HG02678 (cell line): Measurements from ENCODE around the gene ATP2A2.
A peak's percentile ranks its signal among the peaks of the same experiment; 100 is the strongest.

ENCODE experiments used
- ATAC-seq: cut with Tn5 transposase; IDR thresholded peaks from one replicate; pipeline ENCODE4 v1.9.1; 2021; ENCODE audit warnings: mild to moderate bottlenecking, moderate library complexity; ENCODE audit not compliant: unreplicated experiment

ATP2A2 gene

GRCh38 chr12:110289044-110289710 is 8.1 kb downstream of the ATP2A2 start:
- no peak for ATAC-seq

GRCh38 chr12:110289711-110290078 is 8.6 kb downstream of the ATP2A2 start:
- ATAC-seq, result no peak

- ATAC-seq, result no peak
Observed at GRCh38 chr12:110301065-110301806, 20.2 kb downstream of the ATP2A2 start.

GRCh38 chr12:110304061-110304551 is 23.1 kb downstream of the ATP2A2 start:
- ATAC-seq, result no peak

GRCh38 chr12:110307372-110307771 is 26.3 kb downstream of the ATP2A2 start:
- no peak for ATAC-seq

GRCh38 chr12:110310763-110311162 is 29.7 kb downstream of the ATP2A2 start:
- no peak for ATAC-seq

GRCh38 chr12:110311903-110312302 is 30.9 kb downstream of the ATP2A2 start:
- no peak for ATAC-seq

- ATAC-seq, result no peak
Observed at GRCh38 chr12:110312581-110313360, 31.7 kb downstream of the ATP2A2 start.

DNA sequence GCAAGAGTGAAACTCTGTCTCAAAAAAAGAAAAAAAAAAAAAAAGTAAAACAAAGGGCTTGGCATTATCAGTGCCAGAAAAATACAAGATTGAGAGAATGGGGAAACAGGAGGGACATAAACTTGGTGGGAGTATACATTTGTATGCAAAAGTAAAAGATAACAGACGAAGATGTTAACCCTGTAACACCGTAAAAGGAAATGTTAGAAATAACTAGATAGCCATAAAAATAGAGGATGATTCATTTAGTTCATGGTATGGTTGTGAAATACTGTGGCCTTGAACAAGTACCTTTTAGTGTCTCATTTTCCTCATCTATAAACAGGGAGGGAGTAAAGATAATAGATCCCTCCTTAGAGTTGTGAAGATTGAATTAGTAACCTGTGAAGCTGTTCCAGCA is 33.3 kb downstream of the ATP2A2 start:
- ATAC-seq, result peak; percentile 49

DNA sequence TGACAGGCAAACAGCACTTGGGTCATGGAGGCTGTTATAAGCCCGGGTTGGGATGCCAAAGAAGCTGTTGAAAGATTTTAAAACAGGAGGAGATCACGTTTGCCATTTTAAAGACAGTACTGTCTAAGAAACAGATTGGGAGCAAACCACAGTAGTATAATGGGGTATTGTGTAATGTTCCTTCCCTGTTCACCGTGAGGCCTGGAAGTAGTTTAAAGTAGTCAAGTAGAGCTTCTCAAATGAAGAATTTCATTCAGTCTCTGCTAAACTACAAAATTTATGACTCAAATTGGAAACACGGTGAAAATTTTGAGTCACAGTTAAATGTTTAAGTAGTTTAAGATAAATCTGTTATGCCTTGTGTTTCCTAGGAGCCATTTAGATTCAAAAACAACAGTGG is 35.8 kb downstream of the ATP2A2 start:
- no peak for ATAC-seq

DNA sequence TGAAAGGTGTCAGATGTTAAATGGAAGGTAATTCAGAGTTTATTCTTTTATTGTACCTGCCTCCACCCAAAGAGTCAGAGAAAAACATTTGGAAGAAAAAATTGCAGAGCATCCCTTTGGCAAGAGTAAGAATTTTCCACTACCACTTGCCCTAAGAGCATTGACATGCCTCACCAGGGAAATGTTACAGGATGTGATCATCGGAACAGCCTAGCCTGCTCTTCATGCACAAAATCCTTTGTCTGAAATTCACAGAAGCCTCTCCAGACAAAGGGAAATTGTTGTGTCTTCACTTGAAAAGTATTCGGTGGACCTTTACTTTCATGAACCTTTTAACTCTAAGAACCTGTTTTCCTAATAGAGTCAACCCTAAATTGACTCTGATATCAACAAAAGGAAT is 36.9 kb downstream of the ATP2A2 start:
- ATAC-seq, result no peak

GRCh38 chr12:110320550-110320949 is 39.5 kb downstream of the ATP2A2 start:
- no peak for ATAC-seq

DNA sequence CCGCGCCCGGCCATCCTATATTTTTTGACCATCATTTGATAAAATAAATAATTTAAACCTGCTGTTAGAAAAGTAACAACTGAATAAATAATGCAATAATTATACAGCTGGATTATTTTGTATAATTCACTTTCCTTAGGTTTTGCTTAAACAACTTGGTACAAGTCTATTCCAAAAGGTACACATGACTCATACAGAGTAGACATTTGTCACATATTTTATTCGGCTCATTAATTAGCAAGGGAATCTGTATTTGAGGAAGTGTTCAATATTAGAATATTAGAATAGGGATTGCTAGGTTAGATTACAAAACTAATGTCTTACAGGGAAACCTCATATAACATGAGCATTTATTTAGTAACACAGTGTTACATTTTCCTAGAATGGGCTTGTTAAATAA is 48.7 kb downstream of the ATP2A2 start:
- ATAC-seq, result no peak

GRCh38 chr12:110330124-110330523 is 49.1 kb downstream of the ATP2A2 start:
- ATAC-seq, result no peak

GRCh38 chr12:110330544-110330943 is 49.5 kb downstream of the ATP2A2 start:
- no peak for ATAC-seq

DNA sequence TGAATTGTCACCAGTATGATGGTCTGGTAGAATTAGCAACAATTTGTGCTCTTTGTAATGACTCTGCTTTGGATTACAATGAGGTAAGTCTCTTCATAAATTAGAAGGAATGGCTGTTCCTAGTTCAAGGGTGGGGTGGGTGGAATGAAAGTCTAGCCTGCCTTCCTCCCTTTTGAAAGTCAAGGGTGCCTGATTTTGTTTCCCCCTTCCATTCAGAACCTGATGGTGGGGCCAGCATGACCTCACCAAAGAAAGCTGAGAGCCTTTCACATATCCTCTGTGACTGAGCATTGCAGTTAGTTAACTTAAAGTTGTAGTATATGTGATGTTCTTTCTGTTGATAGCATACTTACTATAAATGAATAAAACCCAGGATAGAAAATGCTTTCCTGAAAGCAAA is 52.2 kb downstream of the ATP2A2 start:
- no peak for ATAC-seq

DNA sequence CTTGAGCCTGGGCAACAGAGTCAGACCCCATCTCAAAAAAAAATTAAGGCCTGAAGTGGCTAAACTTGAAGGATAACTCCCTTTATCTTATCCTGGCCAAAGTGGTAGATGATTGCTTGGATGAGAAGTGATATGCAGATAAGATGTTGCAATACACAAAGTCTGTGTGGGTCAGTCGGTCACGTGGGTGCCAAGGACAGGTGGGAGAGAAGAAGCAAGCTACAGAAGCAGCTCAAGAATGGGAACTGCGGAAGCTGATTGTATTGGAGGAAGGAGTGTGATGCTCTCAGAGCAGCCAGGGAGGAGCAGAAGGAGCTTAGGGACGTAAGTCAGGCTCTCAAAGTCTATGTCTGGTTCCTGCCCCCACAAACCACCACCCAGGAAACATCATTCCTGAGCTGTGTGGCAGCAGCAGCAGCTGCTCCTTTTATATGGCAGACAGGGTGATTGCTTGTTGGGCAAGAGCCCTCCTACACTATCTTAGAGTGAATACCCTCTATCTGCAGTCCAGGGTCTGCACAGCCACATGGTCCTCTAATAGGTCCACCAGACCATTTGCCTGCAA is 54.5 kb downstream of the ATP2A2 start:
- ATAC-seq, result no peak

DNA sequence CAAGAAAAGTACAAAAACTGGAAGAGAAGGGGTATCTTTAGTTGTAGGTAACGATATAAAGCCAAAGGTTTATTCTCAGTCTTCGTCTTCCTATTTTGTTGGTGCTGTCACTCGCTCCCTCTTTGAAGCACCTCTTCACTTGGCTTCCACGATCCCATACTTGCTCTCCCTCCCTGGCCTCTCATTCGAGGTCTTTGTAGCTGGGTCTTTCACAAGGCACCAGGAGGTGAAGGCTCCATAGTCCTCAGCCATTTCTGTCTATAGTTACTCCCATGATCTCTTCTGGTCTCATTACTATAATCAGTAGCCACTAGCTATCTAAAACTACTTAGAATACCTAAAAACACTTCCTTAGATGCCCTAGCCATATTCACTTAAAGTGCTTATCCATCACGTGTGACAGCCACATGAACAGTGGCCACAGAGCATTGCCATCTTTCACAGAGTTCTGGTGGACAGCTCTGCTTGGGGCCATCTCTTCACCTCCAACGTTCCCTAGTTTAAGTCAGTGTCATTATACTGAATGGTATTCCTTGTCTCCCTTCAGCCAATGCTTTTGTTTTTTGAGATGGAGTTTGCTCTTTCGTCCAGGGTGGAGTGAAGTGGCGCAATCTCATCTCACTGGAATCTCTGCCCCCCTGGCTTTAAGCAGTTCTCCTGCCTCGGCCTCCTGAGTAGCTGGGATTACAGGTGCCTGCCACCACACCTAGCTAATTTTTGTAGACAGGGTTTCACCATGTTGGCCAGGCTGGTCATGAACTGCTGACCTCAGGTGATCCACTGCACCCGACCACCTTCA is 57.1 kb downstream of the ATP2A2 start:
- no peak for ATAC-seq

DNA sequence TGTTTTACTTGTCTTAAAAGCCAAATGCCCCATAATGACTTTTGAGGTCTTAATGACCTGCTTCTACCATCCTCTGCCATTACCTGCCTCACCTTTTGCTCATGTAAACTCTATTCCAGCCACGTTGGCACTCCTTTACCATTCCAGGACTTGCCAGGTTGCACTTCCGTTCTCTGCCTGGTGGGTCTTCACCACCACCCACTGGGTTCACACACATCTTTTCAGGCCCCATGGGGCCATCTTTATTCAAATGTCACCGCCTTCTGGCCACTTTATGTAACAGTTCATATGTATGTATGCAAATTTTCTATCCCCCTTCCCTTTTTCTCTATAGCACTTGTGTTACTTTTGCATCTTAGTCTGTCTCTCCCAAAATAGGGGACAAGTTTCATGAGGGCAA is 57.7 kb downstream of the ATP2A2 start:
- no peak for ATAC-seq

DNA sequence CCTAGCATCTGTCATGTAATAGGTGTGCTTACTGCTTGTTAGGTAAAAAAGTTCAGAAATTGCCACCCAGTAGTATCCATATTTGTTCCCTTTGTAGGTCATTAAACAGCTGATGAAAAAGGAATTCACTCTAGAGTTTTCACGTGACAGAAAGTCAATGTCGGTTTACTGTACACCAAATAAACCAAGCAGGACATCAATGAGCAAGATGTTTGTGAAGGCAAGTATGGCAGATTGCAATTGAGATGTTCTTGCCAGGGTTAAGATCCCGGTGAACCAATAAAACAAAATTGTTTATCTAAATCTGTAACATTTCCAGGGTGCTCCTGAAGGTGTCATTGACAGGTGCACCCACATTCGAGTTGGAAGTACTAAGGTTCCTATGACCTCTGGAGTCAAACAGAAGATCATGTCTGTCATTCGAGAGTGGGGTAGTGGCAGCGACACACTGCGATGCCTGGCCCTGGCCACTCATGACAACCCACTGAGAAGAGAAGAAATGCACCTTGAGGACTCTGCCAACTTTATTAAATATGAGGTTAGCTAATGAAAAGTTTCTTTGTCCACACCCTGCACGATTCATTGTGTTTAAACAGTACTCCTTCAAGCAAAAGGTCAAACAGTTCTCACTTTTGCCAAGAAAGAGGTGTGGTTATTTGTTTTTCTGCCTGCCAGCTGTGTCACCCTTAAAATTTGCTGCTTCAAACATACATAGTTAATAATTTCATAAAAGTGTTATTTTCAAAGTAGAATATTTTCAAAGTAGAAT is 58.3 kb downstream of the ATP2A2 start:
- no peak for ATAC-seq
